HEK293 (cell line): Measurements from ENCODE around the gene REEP2.

Source experiments
- CTCF ChIA-PET: fragments of 350-600 bp; formaldehyde crosslinking; extraction: SDS; loops from one replicate; lab custom pipeline; 2021; ENCODE audit warnings: antibody characterized with exemption; lab: Yijun Ruan, JAX
- POLR2A ChIA-PET: fragments of 300-600 bp; formaldehyde crosslinking; extraction: SDS; loops from one replicate; lab custom pipeline; 2020; ENCODE audit warnings: antibody characterized with exemption, inconsistent platforms; lab: Yijun Ruan, JAX
- H3K27ac ChIP-seq: fragments of 200-500 bp; sonication (Bioruptor generic); 2 replicates; pipeline ENCODE4 v1.5.1; 2014; ENCODE audit warnings: low read depth, low read length, control low read depth, inconsistent platforms; ENCODE audit errors: extremely low read depth
- H3K36me3 ChIP-seq, 2 experiments: fragments of 200-500 bp in 1 of 2; sonication (Bioruptor generic) in 1 of 2; 1 replicate in 1 of 2; 2 replicates in 1 of 2; pipeline ENCODE4 v1.5.1; 2014 to 2017; ENCODE audit warnings: inconsistent platforms in 2 of 2, low read length in 2 of 2; ENCODE audit not compliant: control insufficient read depth in 2 of 2, insufficient read depth in 1 of 2
- H3K4me1 ChIP-seq: fragments of 200-500 bp; sonication (Bioruptor generic); 2 replicates; pipeline ENCODE4 v1.5.1; 2014; ENCODE audit warnings: mild to moderate bottlenecking, low read length, inconsistent platforms; ENCODE audit not compliant: control insufficient read depth, insufficient read depth
- H3K4me3 ChIP-seq: 2 replicates; pipeline ENCODE4 v1.5.1; 2011; ENCODE audit warnings: low read depth, mild to moderate bottlenecking, control low read depth, low read length, moderate library complexity
- H3K9me3 ChIP-seq: fragments of 200-500 bp; sonication (Bioruptor generic); 2 replicates; pipeline ENCODE4 v1.5.1; 2014; ENCODE audit warnings: low read depth, low read length, inconsistent platforms; ENCODE audit not compliant: control insufficient read depth, insufficient read depth
- GLIS1 ChIP-seq: fragments of 450-650 bp; formaldehyde crosslinking; IDR thresholded peaks from 2 replicates; pipeline ENCODE4 v1.5.1; 2016; ENCODE audit warnings: missing biosample characterization, missing genetic modification characterization
- HIC1 ChIP-seq: fragments of 450-650 bp; formaldehyde crosslinking; IDR thresholded peaks from 2 replicates; pipeline ENCODE4 v1.5.1; 2016; ENCODE audit warnings: missing biosample characterization, missing genetic modification characterization
- PATZ1 ChIP-seq: fragments of 450-650 bp; formaldehyde crosslinking; IDR thresholded peaks from 2 replicates; pipeline ENCODE4 v1.5.1; 2016; ENCODE audit warnings: missing biosample characterization, missing genetic modification characterization
- REPIN1 ChIP-seq: fragments of 450-650 bp; formaldehyde crosslinking; IDR thresholded peaks from 2 replicates; pipeline ENCODE4 v1.5.1; 2017; ENCODE audit warnings: missing biosample characterization, missing genetic modification characterization, low read depth
- SP2 ChIP-seq: fragments of 450-650 bp; formaldehyde crosslinking; IDR thresholded peaks from 2 replicates; pipeline ENCODE4 v1.5.1; 2016; ENCODE audit warnings: missing biosample characterization, missing genetic modification characterization
- TRIM28 ChIP-seq: IDR thresholded peaks from 2 replicates; pipeline ENCODE4 v1.6.1; 2011; ENCODE audit warnings: low read length, control low read depth, borderline replicate concordance
- ZBTB17 ChIP-seq: fragments of 450-650 bp; formaldehyde crosslinking; IDR thresholded peaks from 2 replicates; pipeline ENCODE4 v1.5.1; 2016; ENCODE audit warnings: missing biosample characterization, missing genetic modification characterization
- ZBTB8A ChIP-seq: fragments of 450-650 bp; formaldehyde crosslinking; IDR thresholded peaks from 2 replicates; pipeline ENCODE4 v1.5.1; 2016; ENCODE audit warnings: missing biosample characterization, missing genetic modification characterization
- ZNF112 ChIP-seq: fragments of 450-650 bp; formaldehyde crosslinking; IDR thresholded peaks from 2 replicates; pipeline ENCODE4 v1.5.0; 2017; ENCODE audit warnings: missing biosample characterization, missing genetic modification characterization
- ZNF223 ChIP-seq: fragments of 450-650 bp; formaldehyde crosslinking; IDR thresholded peaks from 2 replicates; pipeline ENCODE4 v1.5.1; 2016; ENCODE audit warnings: missing biosample characterization, missing genetic modification characterization
- ZNF280C ChIP-seq: fragments of 450-650 bp; formaldehyde crosslinking; IDR thresholded peaks from 2 replicates; pipeline ENCODE4 v1.5.1; 2016; ENCODE audit warnings: missing biosample characterization, missing genetic modification characterization
- ZNF37A ChIP-seq: fragments of 450-650 bp; IDR thresholded peaks from 2 replicates; pipeline ENCODE4 v1.5.1; 2018; ENCODE audit warnings: missing biosample characterization, missing genetic modification characterization
- ZNF404 ChIP-seq: fragments of 450-650 bp; formaldehyde crosslinking; IDR thresholded peaks from 2 replicates; pipeline ENCODE4 v1.5.1; 2017; ENCODE audit warnings: missing biosample characterization, missing genetic modification characterization
- ZNF423 ChIP-seq: fragments of 450-650 bp; formaldehyde crosslinking; IDR thresholded peaks from 2 replicates; pipeline ENCODE4 v1.5.1; 2016; ENCODE audit warnings: missing biosample characterization, missing genetic modification characterization
- ZNF549 ChIP-seq: fragments of 450-650 bp; IDR thresholded peaks from 2 replicates; pipeline ENCODE4 v1.5.1; 2018; ENCODE audit warnings: missing biosample characterization, missing genetic modification characterization, mild to moderate bottlenecking, inconsistent platforms, moderate library complexity
- ZNF555 ChIP-seq: fragments of 450-650 bp; formaldehyde crosslinking; conservative IDR thresholded peaks from 2 replicates; pipeline ENCODE4 v1.5.1; 2017; ENCODE audit warnings: missing biosample characterization, mild to moderate bottlenecking, missing genetic modification characterization, inconsistent platforms
- ZNF561 ChIP-seq: fragments of 450-650 bp; IDR thresholded peaks from 2 replicates; pipeline ENCODE4 v1.5.1; 2018; ENCODE audit warnings: missing biosample characterization, missing genetic modification characterization, borderline replicate concordance
- ZNF571 ChIP-seq: fragments of 450-650 bp; formaldehyde crosslinking; IDR thresholded peaks from 2 replicates; pipeline ENCODE4 v1.5.0; 2017; ENCODE audit warnings: missing biosample characterization, missing genetic modification characterization
- ZNF623 ChIP-seq: fragments of 450-650 bp; formaldehyde crosslinking; IDR thresholded peaks from 2 replicates; pipeline ENCODE4 v1.5.1; 2016; ENCODE audit warnings: missing biosample characterization, missing genetic modification characterization
- ZNF624 ChIP-seq: fragments of 450-650 bp; formaldehyde crosslinking; IDR thresholded peaks from 2 replicates; pipeline ENCODE4 v1.5.1; 2017; ENCODE audit warnings: missing biosample characterization, missing genetic modification characterization
- ZNF629 ChIP-seq: fragments of 450-650 bp; formaldehyde crosslinking; IDR thresholded peaks from 2 replicates; pipeline ENCODE4 v1.5.1; 2017; ENCODE audit warnings: missing biosample characterization, missing genetic modification characterization
- ZNF658 ChIP-seq: fragments of 450-650 bp; formaldehyde crosslinking; IDR thresholded peaks from 2 replicates; pipeline ENCODE4; 2016; ENCODE audit warnings: missing biosample characterization, missing genetic modification characterization
- ZSCAN16 ChIP-seq: fragments of 450-650 bp; formaldehyde crosslinking; IDR thresholded peaks from 2 replicates; pipeline ENCODE4 v1.5.1; 2016; ENCODE audit warnings: missing biosample characterization, missing genetic modification characterization
- ZXDB ChIP-seq: fragments of 450-650 bp; formaldehyde crosslinking; IDR thresholded peaks from 2 replicates; pipeline ENCODE4 v1.5.1; 2016; ENCODE audit warnings: missing biosample characterization, missing genetic modification characterization
- TF ChIP-seq, protein P1 (sequence below): fragments of 450-650 bp; formaldehyde crosslinking; IDR thresholded peaks from 2 replicates; pipeline ENCODE4 v1.5.1; 2017; ENCODE audit warnings: missing biosample characterization, missing genetic modification characterization
- TF ChIP-seq, protein P2 (sequence below): fragments of 450-650 bp; formaldehyde crosslinking; IDR thresholded peaks from 2 replicates; pipeline ENCODE4 v1.5.1; 2016; ENCODE audit warnings: missing biosample characterization, missing genetic modification characterization, low read depth
- TF ChIP-seq, protein P3 (sequence below): fragments of 450-650 bp; formaldehyde crosslinking; IDR thresholded peaks from 2 replicates; pipeline ENCODE4 v1.5.1; 2017; ENCODE audit warnings: missing biosample characterization, missing genetic modification characterization

The REEP2 gene

GRCh38 chr5:138449501-138450239 lies 10.8 kb downstream of the REEP2 start (continued):
- TF ChIP-seq, protein P1, sequence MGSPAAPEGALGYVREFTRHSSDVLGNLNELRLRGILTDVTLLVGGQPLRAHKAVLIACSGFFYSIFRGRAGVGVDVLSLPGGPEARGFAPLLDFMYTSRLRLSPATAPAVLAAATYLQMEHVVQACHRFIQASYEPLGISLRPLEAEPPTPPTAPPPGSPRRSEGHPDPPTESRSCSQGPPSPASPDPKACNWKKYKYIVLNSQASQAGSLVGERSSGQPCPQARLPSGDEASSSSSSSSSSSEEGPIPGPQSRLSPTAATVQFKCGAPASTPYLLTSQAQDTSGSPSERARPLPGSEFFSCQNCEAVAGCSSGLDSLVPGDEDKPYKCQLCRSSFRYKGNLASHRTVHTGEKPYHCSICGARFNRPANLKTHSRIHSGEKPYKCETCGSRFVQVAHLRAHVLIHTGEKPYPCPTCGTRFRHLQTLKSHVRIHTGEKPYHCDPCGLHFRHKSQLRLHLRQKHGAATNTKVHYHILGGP (tag by site-specific recombination), result no peak
- TF ChIP-seq ZSCAN16 (tag by site-specific recombination) (no peak), ZNF223 (tag by site-specific recombination) (no peak), ZNF629 (tag by site-specific recombination) (peak; percentile 35; the same call in 1 of the 2 replicates), ZBTB8A (tag by site-specific recombination) (peak; percentile 27; the same call in 1 of the 2 replicates), TRIM28 (no peak), ZNF112 (tag by site-specific recombination) (no peak), PATZ1 (tag by site-specific recombination) (peak; percentile 27; the same call in 1 of the 2 replicates), ZBTB17 (tag by site-specific recombination) (peak; percentile 77), GLIS1 (peak; percentile 83), HIC1 (tag by site-specific recombination) (no peak)

GRCh38 chr5:138450971-138451370 lies 12.1 kb downstream of the REEP2 start:
- Histone ChIP-seq H3K27ac (no peak overlapping the region), H3K4me1 (0 out of 2 replicates have a peak, but pooled peaks cover 2% of the 10 kb centered on the region), H3K36me3 (no peaks in the 10 kb centered on the region), H3K4me3 (no peak overlapping the region), H3K9me3 (no peaks in the 10 kb centered on the region)
- ChIA-PET POLR2A (interaction anchor here (0.7 to 3.6 kb wide), 2 partner anchors 14 to 143 kb away, joined by 8 to 21 read pairs; partner anchors contain the start of gene EGR1), CTCF (interaction anchor here (0.6 to 5.4 kb wide), 15 partner anchors 12 to 979 kb away, joined by 3 to 110 read pairs (median 8); partner anchors contain the start of genes EGR1, ETF1, KDM3B and REEP2)
- no peak for TF ChIP-seq ZNF624 (tag by site-specific recombination)
- TF ChIP-seq, protein P2, sequence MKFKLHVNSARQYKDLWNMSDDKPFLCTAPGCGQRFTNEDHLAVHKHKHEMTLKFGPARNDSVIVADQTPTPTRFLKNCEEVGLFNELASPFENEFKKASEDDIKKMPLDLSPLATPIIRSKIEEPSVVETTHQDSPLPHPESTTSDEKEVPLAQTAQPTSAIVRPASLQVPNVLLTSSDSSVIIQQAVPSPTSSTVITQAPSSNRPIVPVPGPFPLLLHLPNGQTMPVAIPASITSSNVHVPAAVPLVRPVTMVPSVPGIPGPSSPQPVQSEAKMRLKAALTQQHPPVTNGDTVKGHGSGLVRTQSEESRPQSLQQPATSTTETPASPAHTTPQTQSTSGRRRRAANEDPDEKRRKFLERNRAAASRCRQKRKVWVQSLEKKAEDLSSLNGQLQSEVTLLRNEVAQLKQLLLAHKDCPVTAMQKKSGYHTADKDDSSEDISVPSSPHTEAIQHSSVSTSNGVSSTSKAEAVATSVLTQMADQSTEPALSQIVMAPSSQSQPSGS, result no peak
- TF ChIP-seq ZNF623 (tag by site-specific recombination), result no peak
- no peak for TF ChIP-seq REPIN1 (tag by site-specific recombination)
- no peak for TF ChIP-seq ZNF37A
- no peak for TF ChIP-seq ZXDB (tag by site-specific recombination)
- TF ChIP-seq SP2 (tag by site-specific recombination), result no peak
- TF ChIP-seq, protein P3, sequence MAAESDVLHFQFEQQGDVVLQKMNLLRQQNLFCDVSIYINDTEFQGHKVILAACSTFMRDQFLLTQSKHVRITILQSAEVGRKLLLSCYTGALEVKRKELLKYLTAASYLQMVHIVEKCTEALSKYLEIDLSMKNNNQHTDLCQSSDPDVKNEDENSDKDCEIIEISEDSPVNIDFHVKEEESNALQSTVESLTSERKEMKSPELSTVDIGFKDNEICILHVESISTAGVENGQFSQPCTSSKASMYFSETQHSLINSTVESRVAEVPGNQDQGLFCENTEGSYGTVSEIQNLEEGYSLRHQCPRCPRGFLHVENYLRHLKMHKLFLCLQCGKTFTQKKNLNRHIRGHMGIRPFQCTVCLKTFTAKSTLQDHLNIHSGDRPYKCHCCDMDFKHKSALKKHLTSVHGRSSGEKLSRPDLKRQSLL (tag by site-specific recombination), result no peak
- TF ChIP-seq ZNF404, result no peak
- no peak for TF ChIP-seq ZNF549 (tag by site-specific recombination)
- TF ChIP-seq ZNF658 (tag by site-specific recombination), result no peak
- TF ChIP-seq ZNF280C (tag by site-specific recombination), result no peak
- TF ChIP-seq ZNF555, result no peak
- no peak for TF ChIP-seq ZNF571
- no peak for TF ChIP-seq ZNF561 (tag by site-specific recombination)
- no peak for TF ChIP-seq ZNF423
